Subcutaneous adipose tissue (tissue), 4 donors: Measurements from ENCODE around the gene CRIP2. TPM values are rescaled to one million over a fixed set of nuclear protein-coding genes. Genes with fewer than 3 reads are reported as not detected.

ENCODE experiments used
- total RNA-seq, 4 donors: library from RNA; depleted of rRNA; stranded (reverse); fragments of >200 nt; gene quantifications; one replicate each; pipeline ENCODE4 v1.1.0, GENCODE V29; 2016
- TF ChIP-seq, protein P1 (sequence below): fragments of 450-650 bp; IDR thresholded peaks from one replicate; pipeline ENCODE4 v1.5.1; 2016; ENCODE audit warnings: low read depth, mild to moderate bottlenecking, control low read depth, antibody characterized with exemption, moderate library complexity

CRIP2 gene, protein sequence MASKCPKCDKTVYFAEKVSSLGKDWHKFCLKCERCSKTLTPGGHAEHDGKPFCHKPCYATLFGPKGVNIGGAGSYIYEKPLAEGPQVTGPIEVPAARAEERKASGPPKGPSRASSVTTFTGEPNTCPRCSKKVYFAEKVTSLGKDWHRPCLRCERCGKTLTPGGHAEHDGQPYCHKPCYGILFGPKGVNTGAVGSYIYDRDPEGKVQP
- 10 to 100 TPM; 24.1 to 84.0 (median 44.6) TPM for total RNA-seq

DNA sequence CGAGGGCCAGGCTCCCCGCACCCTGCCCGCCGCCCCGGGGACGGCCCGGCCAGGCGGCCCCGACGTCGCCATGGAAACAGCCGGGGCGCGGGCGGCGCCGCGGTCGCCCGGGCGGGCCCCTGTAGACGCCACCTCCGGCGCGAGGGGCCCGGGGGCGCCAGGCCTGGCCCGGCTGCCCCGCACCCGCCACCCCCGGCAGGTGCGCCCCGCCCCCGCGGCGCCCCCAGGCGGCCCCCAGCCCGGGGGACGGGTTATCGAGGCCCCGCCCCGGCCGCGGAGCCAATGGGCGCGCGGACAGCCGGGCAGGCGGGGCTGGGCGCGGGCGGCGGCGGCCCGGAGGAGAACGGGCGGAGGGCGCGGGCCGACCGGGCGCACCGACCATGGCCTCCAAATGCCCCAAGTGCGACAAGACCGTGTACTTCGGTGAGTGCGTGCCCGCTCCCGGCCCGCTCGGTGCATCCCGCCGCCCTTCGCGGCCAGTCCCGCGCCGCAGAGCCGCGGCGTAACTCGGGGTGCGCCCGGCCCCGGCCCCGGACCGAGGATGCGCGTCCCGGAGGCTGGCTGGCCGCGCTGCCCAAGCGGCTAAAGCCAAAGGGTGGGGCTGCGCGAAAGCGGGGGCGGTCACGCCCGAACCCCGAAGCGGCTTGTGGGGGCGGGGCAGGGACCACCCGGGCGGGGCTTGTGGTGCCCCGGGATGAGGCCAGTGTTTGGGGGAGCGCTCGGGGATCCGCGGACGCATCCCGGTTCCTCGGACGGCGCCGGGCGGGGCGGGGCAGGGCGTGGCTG lies at the start of gene CRIP2:
Gene CRIP2 (plus strand): TSS at position 339 of the 786 bp plus-strand sequence. CDS start 42 bp downstream, at position 381.
- TF ChIP-seq, protein P1, sequence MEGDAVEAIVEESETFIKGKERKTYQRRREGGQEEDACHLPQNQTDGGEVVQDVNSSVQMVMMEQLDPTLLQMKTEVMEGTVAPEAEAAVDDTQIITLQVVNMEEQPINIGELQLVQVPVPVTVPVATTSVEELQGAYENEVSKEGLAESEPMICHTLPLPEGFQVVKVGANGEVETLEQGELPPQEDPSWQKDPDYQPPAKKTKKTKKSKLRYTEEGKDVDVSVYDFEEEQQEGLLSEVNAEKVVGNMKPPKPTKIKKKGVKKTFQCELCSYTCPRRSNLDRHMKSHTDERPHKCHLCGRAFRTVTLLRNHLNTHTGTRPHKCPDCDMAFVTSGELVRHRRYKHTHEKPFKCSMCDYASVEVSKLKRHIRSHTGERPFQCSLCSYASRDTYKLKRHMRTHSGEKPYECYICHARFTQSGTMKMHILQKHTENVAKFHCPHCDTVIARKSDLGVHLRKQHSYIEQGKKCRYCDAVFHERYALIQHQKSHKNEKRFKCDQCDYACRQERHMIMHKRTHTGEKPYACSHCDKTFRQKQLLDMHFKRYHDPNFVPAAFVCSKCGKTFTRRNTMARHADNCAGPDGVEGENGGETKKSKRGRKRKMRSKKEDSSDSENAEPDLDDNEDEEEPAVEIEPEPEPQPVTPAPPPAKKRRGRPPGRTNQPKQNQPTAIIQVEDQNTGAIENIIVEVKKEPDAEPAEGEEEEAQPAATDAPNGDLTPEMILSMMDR = no peak

DNA sequence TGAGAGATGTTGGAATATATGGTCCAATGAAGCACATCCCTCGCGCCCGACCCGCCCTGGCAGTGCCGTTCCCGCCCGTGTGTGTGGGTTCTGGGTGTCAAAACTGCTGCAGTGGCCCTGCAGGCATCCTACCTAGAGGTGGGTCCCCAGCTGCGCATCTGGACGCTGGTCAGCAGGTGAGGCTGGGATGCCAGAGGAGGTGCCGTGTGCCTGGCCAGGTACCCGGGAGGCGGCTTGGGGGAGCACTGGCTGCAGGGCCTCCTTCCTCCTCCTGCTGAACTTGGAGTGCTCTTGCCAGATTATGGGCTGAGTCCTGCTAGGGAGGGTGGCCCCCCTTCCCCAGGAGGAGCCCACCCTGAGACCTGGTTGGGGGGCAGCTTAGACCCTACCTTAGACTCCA lies 49.8 kb upstream of the CRIP2 start:
- TF ChIP-seq, protein P1 = no peak

- TF ChIP-seq, protein P1 = no peak
Measured at GRCh38 chr14:105425823-105426247, 48.8 kb upstream of the CRIP2 start.

DNA sequence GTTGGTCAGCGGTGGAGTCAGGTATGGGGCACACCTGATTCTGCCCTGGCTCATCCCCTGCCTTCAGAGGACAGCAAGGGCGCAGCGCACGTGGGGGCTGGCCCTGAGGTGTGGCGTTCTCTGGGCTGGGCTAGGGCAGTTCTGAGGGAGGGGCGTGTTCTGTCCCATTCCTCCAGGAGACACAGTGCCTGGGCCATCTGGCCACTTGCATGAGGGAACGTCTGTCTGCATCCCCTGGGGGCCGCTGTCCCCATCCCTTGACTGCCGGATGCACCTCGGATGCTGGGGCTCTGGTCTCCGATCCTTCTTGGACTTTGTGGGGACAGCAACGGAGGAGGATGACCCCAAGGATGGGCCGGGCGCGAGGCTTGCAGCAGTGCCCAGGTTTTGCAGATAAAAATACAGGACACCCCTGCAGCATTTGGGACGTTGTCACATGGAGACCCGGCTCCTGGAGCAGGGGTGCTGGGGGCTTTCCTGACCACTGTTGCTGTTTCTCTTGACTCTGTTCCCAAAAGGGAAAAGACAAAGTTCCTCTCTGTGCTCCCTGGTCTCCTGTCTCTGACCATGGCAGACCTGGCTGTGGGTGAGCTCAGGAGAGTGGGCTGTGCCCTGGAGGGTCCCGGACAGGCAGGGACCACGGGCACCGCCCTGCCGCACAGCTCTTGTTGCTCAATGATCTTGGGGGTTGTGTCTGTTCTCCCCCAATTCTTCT lies 48.0 kb upstream of the CRIP2 start:
- TF ChIP-seq, protein P1 = no peak

- TF ChIP-seq, protein P1 = no peak
Measured at GRCh38 chr14:105427412-105427811, 47.2 kb upstream of the CRIP2 start.

GRCh38 chr14:105427936-105428485 lies 46.6 kb upstream of the CRIP2 start:
- TF ChIP-seq, protein P1 = no peak

DNA sequence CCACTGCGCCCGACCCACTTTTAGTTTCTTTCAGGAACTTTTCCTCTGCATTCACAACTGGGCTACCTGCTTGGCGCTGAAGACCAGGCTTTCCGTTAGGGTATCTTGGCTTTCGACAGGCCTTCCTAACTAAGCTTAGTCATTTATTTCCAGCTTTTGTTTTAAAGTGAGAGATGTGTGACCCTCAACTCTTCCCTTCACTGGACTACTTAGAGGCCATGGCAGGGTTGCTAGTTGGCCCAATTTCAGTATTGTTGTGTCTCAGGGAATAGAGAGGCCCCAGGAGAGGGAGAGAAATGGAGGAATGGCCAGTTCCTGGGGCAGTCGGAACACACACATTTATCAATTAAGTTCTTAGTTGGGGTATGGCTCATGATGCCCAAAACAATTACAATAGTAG lies 44.6 kb upstream of the CRIP2 start:
- TF ChIP-seq, protein P1 = no peak
